Caco-2 (cell line): ENCODE measurements around the gene RPRD1A. TPM values are rescaled to one million over a fixed set of nuclear protein-coding genes. Genes with fewer than 3 reads are reported as not detected.

ENCODE experiments used
- BruUV-seq: library from RNA; stranded (reverse); fragments of 400-500 nt; replicated peaks from 2 replicates; lab custom pipeline; 2021; lab: Mats Ljungman, UMichigan
- CTCF ChIA-PET: fragments of 300-600 bp; sonication (Branson Sonifier 250); formaldehyde crosslinking; loops from one replicate; lab custom pipeline; 2022; ENCODE audit warnings: antibody characterized with exemption; lab: Charles Lee
- POLR2A ChIA-PET: fragments of 300-600 bp; sonication (Branson Sonifier 250); formaldehyde crosslinking; loops from one replicate; lab custom pipeline; 2022; ENCODE audit warnings: antibody characterized with exemption; lab: Charles Lee
- DNase-seq, 2 experiments: peaks; one replicate each; pipeline versions ENCODE4 v3.0.0 to v3.0.0-alpha.2; 2020 to 2022
- H3K27me3 ChIP-seq: replicated peaks from 2 replicates; pipeline ENCODE4 v1.6.0; 2011; ENCODE audit warnings: low read length; ENCODE audit not compliant: control insufficient read depth, insufficient read depth
- H3K36me3 ChIP-seq: 2 replicates; pipeline ENCODE4 v1.5.1; 2011; ENCODE audit warnings: low read length; ENCODE audit not compliant: control insufficient read depth, insufficient read depth
- H3K4me1 ChIP-seq: fragments of 250-450 bp; sonication (Bioruptor Pico); 2 replicates; pipeline ENCODE4 v1.5.1; 2020; ENCODE audit warnings: mild to moderate bottlenecking
- H3K4me3 ChIP-seq: 2 replicates; pipeline ENCODE4 v1.5.1; 2011; ENCODE audit warnings: low read depth, mild to moderate bottlenecking, control low read depth, low read length
- H3K9me3 ChIP-seq: fragments of 250-450 bp; sonication (Bioruptor Pico); 2 replicates; pipeline ENCODE4 v1.5.1; 2020; ENCODE audit warnings: mild to moderate bottlenecking, moderate library complexity
- H3K27ac Mint-ChIP-seq: one replicate; pipeline ENCODE4 v1.8.0; 2022; ENCODE audit warnings: mixed read lengths; ENCODE audit not compliant: unreplicated experiment
- H3K27me3 Mint-ChIP-seq: one replicate; pipeline ENCODE4 v1.8.0; 2022; ENCODE audit warnings: mixed read lengths; ENCODE audit not compliant: insufficient read depth, unreplicated experiment
- H3K36me3 Mint-ChIP-seq: one replicate; pipeline ENCODE4 v1.8.0; 2022; ENCODE audit warnings: mild to moderate bottlenecking, mixed read lengths; ENCODE audit not compliant: insufficient read depth, unreplicated experiment
- H3K4me1 Mint-ChIP-seq: one replicate; pipeline ENCODE4 v1.8.0; 2022; ENCODE audit warnings: low read depth, mixed read lengths; ENCODE audit not compliant: unreplicated experiment
- H3K4me3 Mint-ChIP-seq: one replicate; pipeline ENCODE4 v1.8.0; 2022; ENCODE audit warnings: mild to moderate bottlenecking, moderate library complexity, mixed read lengths; ENCODE audit not compliant: unreplicated experiment
- H3K9me3 Mint-ChIP-seq: one replicate; pipeline ENCODE4 v1.8.0; 2022; ENCODE audit warnings: mixed read lengths; ENCODE audit not compliant: unreplicated experiment
- CTCF ChIP-seq, 2 experiments: fragments of 200-600 bp in 1 of 2; IDR thresholded peaks; 1 replicate in 1 of 2; 2 replicates in 1 of 2; pipeline versions ENCODE4 v1.5.1 to v1.8.0; 2011 to 2022; ENCODE audit warnings: antibody characterized with exemption in 1 of 2, control low read depth in 1 of 2, inconsistent platforms in 1 of 2, low read depth in 1 of 2, low read length in 1 of 2, mild to moderate bottlenecking in 1 of 2, moderate library complexity in 1 of 2; ENCODE audit not compliant: insufficient read depth in 1 of 2, severe bottlenecking in 1 of 2, unreplicated experiment in 1 of 2
- intact Hi-C: fragments of 100-400 bp; cut with micrococcal nuclease; formaldehyde crosslinking; loops from one replicate; pipeline ENCODE4 v1.10.0; 2022; ENCODE audit not compliant: unreplicated experiment
- total RNA-seq: library from RNA; stranded (reverse); gene quantifications from 2 replicates; pipeline ENCODE4 v1.2.3, GENCODE V29; 2022

RPRD1A gene
- total RNA-seq, 1 experiment from 2014 or later, result 18.9 TPM

- intact Hi-C loops, result no loop called here
- H3K36me3 ChIP-seq, result no peaks in the 10 kb centered on the region
- H3K27me3 Mint-ChIP-seq, result peaks cover 3% of the 10 kb centered on the region
- no peaks in the 10 kb centered on the region for H3K4me1 ChIP-seq
- H3K9me3 Mint-ChIP-seq, result peaks cover 10% of the 10 kb centered on the region
- DNase-seq, result no peak
- H3K27ac Mint-ChIP-seq, result no peak overlapping the region
- ChIA-PET CTCF (no interaction called here), POLR2A (no interaction called here)
- no peaks in the 10 kb centered on the region for H3K9me3 ChIP-seq
- H3K4me3 ChIP-seq, result no peak overlapping the region
- BruUV-seq, result no TSS peak
- H3K27me3 ChIP-seq, result no peaks in the 10 kb centered on the region
- no peaks in the 10 kb centered on the region for H3K36me3 Mint-ChIP-seq
- H3K4me1 Mint-ChIP-seq, result no peaks in the 10 kb centered on the region
- H3K4me3 Mint-ChIP-seq, result no peak overlapping the region
- TF ChIP-seq CTCF (IDR thresholded peaks at IDR 0.05; ENCODE audit: insufficient read depth in 1 of 2, low read depth in 1 of 2, low read length in 1 of 2, severe bottlenecking in 1 of 2, unreplicated experiment in 1 of 2), result no peak
Observed at GRCh38 chr18:35964319-35964718, 103.0 kb downstream of the RPRD1A start.

- Mint-ChIP-seq H3K36me3 (no peaks in the 10 kb centered on the region), H3K9me3 (peaks cover 10% of the 10 kb centered on the region), H3K4me1 (no peaks in the 10 kb centered on the region), H3K27me3 (peaks cover 3% of the 10 kb centered on the region), H3K4me3 (no peak overlapping the region), H3K27ac (no peak overlapping the region)
- Histone ChIP-seq H3K4me3 (no peak overlapping the region), H3K4me1 (no peaks in the 10 kb centered on the region), H3K36me3 (no peaks in the 10 kb centered on the region), H3K9me3 (no peaks in the 10 kb centered on the region), H3K27me3 (no peaks in the 10 kb centered on the region)
- no peak for TF ChIP-seq CTCF (IDR thresholded peaks at IDR 0.05; ENCODE audit: insufficient read depth in 1 of 2, low read depth in 1 of 2, low read length in 1 of 2, severe bottlenecking in 1 of 2, unreplicated experiment in 1 of 2)
- no TSS peak for BruUV-seq
- DNase-seq, result no peak
- intact Hi-C loops, result no loop called here
- ChIA-PET CTCF (no interaction called here), POLR2A (no interaction called here)
Observed at GRCh38 chr18:35962320-35962719, 105.0 kb downstream of the RPRD1A start.

GRCh38 chr18:35956226-35956625 is 111.1 kb downstream of the RPRD1A start:
- CTCF ChIA-PET, result no interaction called here
- no peak for DNase-seq
- POLR2A ChIA-PET, result no interaction called here
- no peaks in the 10 kb centered on the region for H3K9me3 Mint-ChIP-seq
- no peaks in the 10 kb centered on the region for H3K27me3 ChIP-seq
- H3K4me3 Mint-ChIP-seq, result no peak overlapping the region
- intact Hi-C loops, result no loop called here
- TF ChIP-seq CTCF (IDR thresholded peaks at IDR 0.05; ENCODE audit: insufficient read depth in 1 of 2, low read depth in 1 of 2, low read length in 1 of 2, severe bottlenecking in 1 of 2, unreplicated experiment in 1 of 2), result no peak
- BruUV-seq, result no TSS peak
- H3K27ac Mint-ChIP-seq, result no peak overlapping the region
- no peaks in the 10 kb centered on the region for H3K36me3 Mint-ChIP-seq
- no peaks in the 10 kb centered on the region for H3K9me3 ChIP-seq
- H3K4me1 ChIP-seq, result no peaks in the 10 kb centered on the region
- H3K4me1 Mint-ChIP-seq, result no peaks in the 10 kb centered on the region
- no peak overlapping the region for H3K4me3 ChIP-seq
- no peaks in the 10 kb centered on the region for H3K36me3 ChIP-seq
- H3K27me3 Mint-ChIP-seq, result peaks cover 2% of the 10 kb centered on the region
